ENCODE measurements around the gene GCN1. TPM values are rescaled to one million over a fixed set of nuclear protein-coding genes. Genes with fewer than 3 reads are reported as not detected.
A peak's percentile ranks its signal among the peaks of the same experiment; 100 is the strongest.

The GCN1 gene
- total and polyA plus RNA-seq, 2 of the 8 experiments (the other 6 are each of a cell fraction or from before 2014, with no cell fraction given): 61.4 to 133 TPM

DNA sequence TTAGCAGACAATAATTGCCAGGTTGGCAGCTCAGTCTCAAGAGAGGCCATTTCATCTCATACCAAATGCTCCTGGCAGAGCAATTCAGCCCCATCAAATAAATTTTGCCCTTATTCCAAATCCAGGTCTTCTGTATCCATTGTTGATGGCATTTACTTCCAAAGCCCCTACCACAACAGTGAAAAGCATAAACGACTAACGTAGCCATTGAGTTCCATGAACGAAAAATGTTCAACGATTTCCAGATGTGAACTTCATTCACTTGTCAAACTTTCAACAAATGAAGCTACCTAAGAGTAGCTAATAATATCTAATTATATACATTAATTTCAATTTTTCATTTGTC lies 3.0 kb upstream of the GCN1 start:
- Histone ChIP-seq H3K9ac (replicated peaks in 1 of 4; ENCODE audit: extremely low read depth in 1 of 4, low read depth in 3 of 4, low read length in 3 of 4) (0 out of 7 replicates have a peak overlapping the region, but pooled peaks of 1 of the 4 experiments have one; percentile 12), H2BK15ac (ENCODE audit: low read length) (no peak overlapping the region), H3K56ac (replicated peaks; ENCODE audit: insufficient read length, low read depth, low read length) (no peak overlapping the region), H4K8ac (ENCODE audit: extremely low read depth, insufficient read depth, low read length) (no peak overlapping the region), H3K23ac (ENCODE audit: insufficient read length) (no peak overlapping the region), H3K79me1 (ENCODE audit: low read depth, low read length) (peaks cover 4% of the 10 kb centered on the region; the same call in 1 of the 2 replicates), H2BK120ac (replicated peaks; ENCODE audit: low read depth, low read length) (no peak overlapping the region), H3K4me3 (ENCODE audit: extremely low read depth in 1 of 4, insufficient read depth in 2 of 4, low read depth in 3 of 4, low read length in 4 of 4) (no peak overlapping the region), H2BK20ac (ENCODE audit: low read length) (no peak overlapping the region), H3K27ac (ENCODE audit: low read depth, low read length) (no peak overlapping the region), H3K4me1 (replicated peaks in 1 of 4; ENCODE audit: control insufficient read depth in 3 of 4, insufficient read depth in 4 of 4, low read length in 3 of 4) (peaks cover 0 to 3% (median 2%) of the 10 kb centered on the region in 4 experiments; a peak in 5 of 7 replicates), H4K5ac (ENCODE audit: insufficient read length, low read depth, low read length) (no peak overlapping the region), H3K14ac (ENCODE audit: insufficient read length) (no peak overlapping the region), H3K9me3 (ENCODE audit: insufficient read depth in 2 of 2, low read depth in 1 of 2, low read length in 1 of 2) (no peaks in the 10 kb centered on the region), H2BK5ac (ENCODE audit: low read depth, low read length) (no peak overlapping the region), H3K36me3 (ENCODE audit: control insufficient read depth in 2 of 4, insufficient read depth in 4 of 4, low read length in 3 of 4) (peaks cover 23 to 49% (median 39%) of the 10 kb centered on the region in 4 experiments), H4K91ac (replicated peaks; ENCODE audit: insufficient read length, low read length) (no peak overlapping the region), H2BK12ac (ENCODE audit: low read depth, low read length) (no peak overlapping the region), H3K23me2 (ENCODE audit: low read depth, low read length) (peaks cover 25% of the 10 kb centered on the region), H3K27me3 (replicated peaks in 1 of 4; ENCODE audit: control insufficient read depth in 3 of 4, extremely low read depth in 1 of 4, insufficient read depth in 3 of 4, low read length in 3 of 4) (no peaks in the 10 kb centered on the region), H2AFZ (ENCODE audit: low read length) (no peak overlapping the region), H3K4me2 (ENCODE audit: insufficient read depth in 1 of 2, low read depth in 2 of 2, low read length in 2 of 2) (peak overlapping the region in 1 of 2 experiments; percentile 89; a peak in 1 of 4 replicates), H3K79me2 (ENCODE audit: control insufficient read depth in 1 of 2, insufficient read depth in 2 of 2, low read length in 2 of 2) (peaks cover 24 to 59% of the 10 kb centered on the region in 2 experiments), H4K20me1 (replicated peaks in 1 of 2; ENCODE audit: control insufficient read depth in 1 of 2, insufficient read depth in 2 of 2, low read length in 2 of 2) (peaks cover 10 to 18% of the 10 kb centered on the region in 2 experiments), H2AK5ac (ENCODE audit: low read depth, low read length) (no peak overlapping the region), H3K18ac (ENCODE audit: extremely low read depth, low read length) (no peak overlapping the region), H3K4ac (replicated peaks; ENCODE audit: insufficient read length, low read depth, low read length) (no peak overlapping the region)
- ChIA-PET CTCF (ENCODE audit: partially characterized antibody) (interaction anchor here (1.0 to 1.1 kb wide), 2 partner anchors 9 to 31 kb away, joined by 4 to 5 read pairs; no protein-coding TSS in a partner anchor), POLR2A (ENCODE audit: partially characterized antibody) (interaction anchor here (0.8 to 88.3 kb wide), 12 partner anchors 18 to 160 kb away, joined by 3 to 4270 read pairs (median 8); partner anchors contain the start of genes PXN, RAB35, RNU4-1 and RNU4-2)
- WGBS, 2 experiments (ENCODE audit: extremely low coverage in 1 of 2, insufficient coverage in 1 of 2, insufficient read length in 1 of 2, insufficient replicate concordance in 2 of 2, low coverage in 1 of 2, low lambda C conversion rate in 2 of 2, missing lambda C conversion rate in 1 of 2): 95% methylated on average over 4 of the region's 4 CpGs; no CpG with 5 or more reads in 1 of the 2 experiments
- no peak for DNase-seq (ENCODE audit: low read depth in 1 of 2, low spot score in 2 of 2)
- FAIRE-seq: no peak
- TF ChIP-seq TAF7 (optimal IDR thresholded peaks at IDR 0.05; ENCODE audit: borderline replicate concordance, low read depth, low read length): no peak
- TF ChIP-seq SP2 (IDR thresholded peaks at IDR 0.05; ENCODE audit: low read length): no peak
- TF ChIP-seq EGR1 (IDR thresholded peaks at IDR 0.05; ENCODE audit: borderline replicate concordance, low read depth, low read length): no peak
- no peak for TF ChIP-seq SIX5 (IDR thresholded peaks at IDR 0.05; ENCODE audit: low read depth, low read length)
- TF ChIP-seq SRF (IDR thresholded peaks at IDR 0.05; ENCODE audit: low read depth, low read length): no peak
- no peak for TF ChIP-seq KDM5A (IDR thresholded peaks at IDR 0.05; ENCODE audit: low read length)
- TF ChIP-seq FOSL1 (IDR thresholded peaks at IDR 0.05; ENCODE audit: insufficient read depth, low read depth, low read length): no peak
- no peak for TF ChIP-seq CTBP2 (IDR thresholded peaks at IDR 0.05; ENCODE audit: borderline replicate concordance, insufficient read depth, insufficient read length, low read length)
- TF ChIP-seq PHF8 (conservative IDR thresholded peaks at IDR 0.05; ENCODE audit: low read depth, low read length): no peak
- TF ChIP-seq ASH2L (IDR thresholded peaks at IDR 0.05; ENCODE audit: low read length): no peak
- no peak for TF ChIP-seq NRF1 (IDR thresholded peaks at IDR 0.05; ENCODE audit: low read depth, low read length)
- no peak for TF ChIP-seq POLR2AphosphoS5 (IDR thresholded peaks at IDR 0.05; ENCODE audit: low read depth, low read length)
- TF ChIP-seq GTF2F1 (IDR thresholded peaks at IDR 0.05; ENCODE audit: borderline replicate concordance, low read depth, low read length): no peak
- no peak for TF ChIP-seq TBP (IDR thresholded peaks at IDR 0.05; ENCODE audit: low read depth, low read length)

All from H1 (cell line).